ENCODE measurements around the gene SLC38A2. TPM values are rescaled to one million over a fixed set of nuclear protein-coding genes. Genes with fewer than 3 reads are reported as not detected.
A peak's percentile ranks its signal among the peaks of the same experiment; 100 is the strongest.

The SLC38A2 gene
- total RNA-seq, 4 donors from 2014 or later: 487 to 1,086 (median 587) TPM

DNA sequence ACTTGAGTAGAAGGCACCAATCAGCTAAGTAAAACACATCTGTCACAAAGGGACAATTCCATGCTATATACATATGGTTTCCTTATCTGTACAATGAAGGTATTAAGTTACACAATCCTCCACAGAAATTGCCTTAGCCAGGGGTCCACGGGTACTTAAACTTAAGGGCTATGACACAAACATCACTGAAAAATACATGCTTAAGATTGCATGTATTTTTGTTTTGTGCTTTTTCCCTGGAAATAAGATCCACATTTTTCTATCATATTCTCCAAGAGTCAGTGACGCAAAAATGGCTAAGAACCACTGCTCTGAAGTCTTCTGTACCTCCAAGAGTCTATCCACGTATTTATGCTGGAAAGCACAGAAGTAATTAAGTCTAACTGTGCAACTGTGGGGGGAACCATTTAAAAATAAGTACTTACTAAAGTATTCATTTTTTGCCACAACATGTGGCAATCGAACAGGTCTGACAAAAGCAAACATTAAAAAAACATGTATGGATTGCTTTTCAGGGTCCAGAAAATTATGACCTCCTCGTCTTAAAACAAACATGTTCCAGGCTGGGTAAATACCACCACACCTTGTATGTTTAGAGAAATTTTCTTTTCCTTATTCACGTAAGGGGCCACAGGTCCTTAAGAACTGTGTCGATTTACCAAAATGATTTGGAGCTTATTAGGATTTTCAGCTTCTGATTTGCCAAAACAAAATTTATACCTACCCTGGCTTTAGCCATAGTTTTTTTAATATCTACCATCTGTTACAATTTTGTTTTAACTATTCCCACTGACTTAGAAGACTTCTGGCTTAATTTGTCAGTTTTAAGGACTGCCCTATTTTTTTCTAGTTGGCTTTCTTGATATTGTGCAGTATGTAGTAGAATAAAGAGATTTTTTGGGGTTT, 2.8 kb downstream of the SLC38A2 start:
- intact Hi-C loops (cut with DNase I; ENCODE audit: low total_unique reads): loop anchor here (10.0 kb wide), 1 partner anchor 215 kb away; no protein-coding TSS in a partner anchor
- no peak for TF ChIP-seq POLR2A (IDR thresholded peaks at IDR 0.05)
- TF ChIP-seq, protein P1, sequence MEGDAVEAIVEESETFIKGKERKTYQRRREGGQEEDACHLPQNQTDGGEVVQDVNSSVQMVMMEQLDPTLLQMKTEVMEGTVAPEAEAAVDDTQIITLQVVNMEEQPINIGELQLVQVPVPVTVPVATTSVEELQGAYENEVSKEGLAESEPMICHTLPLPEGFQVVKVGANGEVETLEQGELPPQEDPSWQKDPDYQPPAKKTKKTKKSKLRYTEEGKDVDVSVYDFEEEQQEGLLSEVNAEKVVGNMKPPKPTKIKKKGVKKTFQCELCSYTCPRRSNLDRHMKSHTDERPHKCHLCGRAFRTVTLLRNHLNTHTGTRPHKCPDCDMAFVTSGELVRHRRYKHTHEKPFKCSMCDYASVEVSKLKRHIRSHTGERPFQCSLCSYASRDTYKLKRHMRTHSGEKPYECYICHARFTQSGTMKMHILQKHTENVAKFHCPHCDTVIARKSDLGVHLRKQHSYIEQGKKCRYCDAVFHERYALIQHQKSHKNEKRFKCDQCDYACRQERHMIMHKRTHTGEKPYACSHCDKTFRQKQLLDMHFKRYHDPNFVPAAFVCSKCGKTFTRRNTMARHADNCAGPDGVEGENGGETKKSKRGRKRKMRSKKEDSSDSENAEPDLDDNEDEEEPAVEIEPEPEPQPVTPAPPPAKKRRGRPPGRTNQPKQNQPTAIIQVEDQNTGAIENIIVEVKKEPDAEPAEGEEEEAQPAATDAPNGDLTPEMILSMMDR (IDR thresholded peaks at IDR 0.05): no peak
- WGBS, 2 donors: 16 to 17% methylated on average over 7 of the region's 7 CpGs
- DNase-seq (ENCODE audit: low spot score in 2 of 2): no peak
- peak overlapping the region; percentile 83 for H3K4me3 ChIP-seq (ENCODE audit: low read depth, poor library complexity, severe bottlenecking)

DNA sequence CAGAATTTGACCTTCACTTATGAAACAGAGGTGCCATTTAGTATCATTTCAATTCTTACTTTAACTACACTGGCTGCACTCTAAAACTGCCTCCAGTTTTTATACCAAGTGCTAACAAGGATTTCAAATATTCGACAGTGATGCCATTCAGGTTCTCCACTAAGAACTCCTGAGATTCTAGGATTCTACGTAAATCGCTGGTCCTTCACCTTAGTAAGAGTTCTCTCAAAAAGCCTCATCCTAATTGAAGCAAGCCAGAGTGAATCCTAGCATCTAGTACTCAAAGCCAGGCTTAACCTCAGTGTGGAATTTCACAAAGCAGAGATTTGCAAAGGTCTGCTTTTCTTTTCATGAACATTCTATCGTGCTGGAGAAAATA, 3.5 kb downstream of the SLC38A2 start:
- intact Hi-C loops (cut with DNase I; ENCODE audit: low total_unique reads): loop anchor here (10.0 kb wide), 1 partner anchor 214 kb away; no protein-coding TSS in a partner anchor
- WGBS, 2 donors: 27 to 43% methylated on average over 4 of the region's 4 CpGs
- TF ChIP-seq, protein P1 (IDR thresholded peaks at IDR 0.05): no peak
- no peak for TF ChIP-seq POLR2A (IDR thresholded peaks at IDR 0.05)
- DNase-seq (ENCODE audit: low spot score in 2 of 2): no peak
- H3K4me3 ChIP-seq (ENCODE audit: low read depth, poor library complexity, severe bottlenecking): peak overlapping the region; percentile 83

DNA sequence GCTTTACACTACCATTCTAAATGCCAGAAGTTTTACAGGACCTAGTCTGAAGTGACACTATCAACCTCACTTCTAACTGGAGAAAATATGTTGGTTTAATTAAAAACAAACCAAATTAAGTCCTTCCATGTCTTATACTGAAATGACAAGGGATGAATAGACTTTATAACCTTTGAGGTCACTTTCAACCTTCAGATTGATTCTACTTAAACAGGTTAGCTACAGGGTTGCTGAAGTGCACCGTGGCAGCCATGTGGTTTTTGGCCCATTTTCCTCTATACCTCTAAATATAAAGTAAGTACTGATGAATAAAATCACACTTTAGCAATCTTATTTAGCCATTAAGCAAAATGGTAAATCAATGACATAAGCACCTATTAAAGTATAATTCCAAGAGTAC, 3.9 kb downstream of the SLC38A2 start:
- no peak for DNase-seq (ENCODE audit: low spot score in 2 of 2)
- intact Hi-C loops (cut with DNase I; ENCODE audit: low total_unique reads): loop anchor here (10.0 kb wide), 1 partner anchor 214 kb away; no protein-coding TSS in a partner anchor
- peak overlapping the region; percentile 83 for H3K4me3 ChIP-seq (ENCODE audit: low read depth, poor library complexity, severe bottlenecking)
- 15 to 23% methylated on average over 1 of the region's 1 CpG for WGBS, 2 donors
- TF ChIP-seq POLR2A (IDR thresholded peaks at IDR 0.05): no peak
- TF ChIP-seq, protein P1 (IDR thresholded peaks at IDR 0.05): no peak

DNA sequence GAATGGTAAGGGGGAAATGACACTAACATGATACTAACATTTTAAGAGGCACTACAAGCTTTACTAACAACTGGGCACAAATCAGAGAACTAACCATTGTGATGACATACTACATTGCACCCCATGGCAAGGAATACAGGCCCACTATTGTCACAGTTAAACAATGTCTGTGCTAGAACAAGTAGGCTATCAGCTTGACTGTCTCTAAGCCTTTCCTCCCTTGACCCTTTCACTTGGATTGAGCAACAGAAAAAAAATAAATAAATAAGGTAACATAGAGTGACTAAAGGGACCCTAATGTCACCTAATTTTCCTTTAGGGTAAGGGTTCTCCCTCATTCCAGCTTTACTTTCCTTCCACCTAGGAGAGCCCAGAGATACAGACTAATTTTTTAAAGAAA, 4.4 kb downstream of the SLC38A2 start:
- DNase-seq (ENCODE audit: low spot score in 2 of 2): no peak
- no peak for TF ChIP-seq POLR2A (IDR thresholded peaks at IDR 0.05)
- TF ChIP-seq, protein P1 (IDR thresholded peaks at IDR 0.05): no peak
- peak overlapping the region; percentile 83 for H3K4me3 ChIP-seq (ENCODE audit: low read depth, poor library complexity, severe bottlenecking)
- intact Hi-C loops (cut with DNase I; ENCODE audit: low total_unique reads): loop anchor here (10.0 kb wide), 1 partner anchor 213 kb away; no protein-coding TSS in a partner anchor

DNA sequence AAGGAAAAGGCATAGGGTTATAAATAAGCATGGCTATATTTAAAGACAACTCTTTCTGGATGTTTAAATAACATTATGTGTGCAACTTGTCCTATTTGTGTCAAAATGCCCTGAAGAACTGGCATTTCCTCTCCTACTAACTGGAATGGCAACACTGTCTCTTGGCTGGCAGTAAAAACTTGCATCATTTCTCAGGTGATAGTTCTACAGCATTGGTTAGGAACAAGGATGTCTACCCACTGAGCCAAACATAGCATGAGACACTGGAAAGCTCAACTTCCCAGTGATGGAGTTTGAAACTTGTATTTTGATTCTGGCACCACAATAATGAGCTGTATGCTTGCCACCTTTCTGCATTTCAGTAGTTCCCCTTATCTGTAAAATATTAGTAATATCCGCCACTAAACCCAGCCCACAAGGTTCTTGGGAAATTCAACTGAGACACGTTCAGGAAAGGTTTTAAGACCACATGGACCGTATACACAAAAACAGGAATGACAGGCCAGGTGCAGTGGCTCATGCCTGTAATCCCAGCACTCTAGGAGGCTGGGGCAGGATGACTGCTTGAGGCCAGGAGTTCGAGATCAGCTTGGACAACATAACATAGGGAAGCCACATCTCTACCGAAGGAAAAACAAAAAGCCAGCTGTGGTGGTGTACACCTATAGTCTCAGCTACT, 5.1 kb downstream of the SLC38A2 start:
- DNase-seq (ENCODE audit: low spot score in 2 of 2): no peak
- H3K4me3 ChIP-seq (ENCODE audit: low read depth, poor library complexity, severe bottlenecking): peak overlapping the region; percentile 0
- TF ChIP-seq POLR2A (IDR thresholded peaks at IDR 0.05): no peak
- TF ChIP-seq, protein P1 (IDR thresholded peaks at IDR 0.05): no peak
- intact Hi-C loops (cut with DNase I; ENCODE audit: low total_unique reads): loop anchor here (10.0 kb wide), 1 partner anchor 213 kb away; no protein-coding TSS in a partner anchor
- 26 to 28% methylated on average over 5 of the region's 5 CpGs for WGBS, 2 donors

Data from lower leg skin (tissue), 4 donors.